Measurements from ENCODE around the gene BCL6.

Gene BCL6

GRCh38 chr3:187745201-187746058 is at the start of gene BCL6:
TSS of gene BCL6 (minus strand) at chr3:187745468. CDS start at chr3:187733693, 11,775 bp downstream.
- intact Hi-C loops (cut with DNase I) = loop anchor here (2.0 to 5.0 kb wide), 2 partner anchors 307 to 412 kb away; no protein-coding TSS in a partner anchor
- peak; percentile 86 to 98 (median 88) for DNase-seq

DNA sequence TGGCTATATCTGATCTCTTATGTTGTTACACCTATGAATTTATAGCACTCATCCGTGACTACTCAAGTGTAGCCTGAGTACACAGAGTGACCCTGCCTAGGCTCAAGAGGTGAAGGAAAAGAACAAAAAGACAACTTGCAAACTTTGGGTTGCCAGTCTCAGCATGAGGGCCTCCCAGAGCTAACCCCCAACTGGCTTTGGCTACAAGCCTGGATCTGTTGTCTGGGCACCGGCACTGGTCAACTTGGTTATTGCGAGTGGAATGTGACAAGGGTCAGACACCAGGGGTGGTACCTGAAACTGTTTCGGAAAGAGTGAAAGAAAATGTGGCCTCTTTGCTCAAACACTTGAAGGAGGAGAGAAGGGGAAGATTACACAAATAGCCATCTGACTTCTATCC is 49.5 kb upstream of the BCL6 start:
- DNase-seq = no peak
- intact Hi-C loops (cut with DNase I) = no loop called here

- DNase-seq = no peak
- intact Hi-C loops (cut with DNase I) = no loop called here
Measured at GRCh38 chr3:187793618-187794017, 48.4 kb upstream of the BCL6 start.

GRCh38 chr3:187792521-187792920 is 47.3 kb upstream of the BCL6 start:
- DNase-seq = no peak
- intact Hi-C loops (cut with DNase I) = no loop called here

GRCh38 chr3:187789872-187790271 is 44.6 kb upstream of the BCL6 start:
- intact Hi-C loops (cut with DNase I) = no loop called here
- DNase-seq = no peak

- intact Hi-C loops (cut with DNase I) = no loop called here
- DNase-seq = no peak
Measured at GRCh38 chr3:187788984-187789857, 44.0 kb upstream of the BCL6 start.

GRCh38 chr3:187783098-187783497 is 37.8 kb upstream of the BCL6 start:
- intact Hi-C loops (cut with DNase I) = no loop called here
- peak in 8 of 10 donors; percentile 15 to 90 (median 38) for DNase-seq

GRCh38 chr3:187782006-187782405 is 36.7 kb upstream of the BCL6 start:
- intact Hi-C loops (cut with DNase I) = no loop called here
- no peak for DNase-seq

- intact Hi-C loops (cut with DNase I) = no loop called here
- no peak for DNase-seq
Measured at GRCh38 chr3:187781001-187781400, 35.7 kb upstream of the BCL6 start.

DNA sequence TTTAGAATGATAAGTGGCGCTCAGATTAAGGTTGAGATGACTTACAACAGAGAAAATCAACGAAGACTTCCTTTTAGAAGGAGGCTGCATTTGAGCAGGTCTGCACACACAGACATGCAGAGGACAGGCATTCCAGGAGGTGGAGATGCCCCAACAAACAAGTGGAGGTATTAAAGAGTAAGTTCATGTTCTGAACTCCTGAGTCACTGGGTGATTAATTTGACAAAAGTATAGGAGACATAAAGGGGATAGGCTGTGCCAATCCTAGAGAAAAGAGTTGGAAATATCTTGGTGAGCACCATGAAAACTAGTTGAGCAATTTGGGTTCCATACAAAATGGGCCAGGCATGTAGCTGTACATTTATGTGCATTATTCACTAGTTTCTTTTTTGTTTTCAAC is 33.5 kb upstream of the BCL6 start:
- DNase-seq = no peak
- intact Hi-C loops (cut with DNase I) = no loop called here

DNA sequence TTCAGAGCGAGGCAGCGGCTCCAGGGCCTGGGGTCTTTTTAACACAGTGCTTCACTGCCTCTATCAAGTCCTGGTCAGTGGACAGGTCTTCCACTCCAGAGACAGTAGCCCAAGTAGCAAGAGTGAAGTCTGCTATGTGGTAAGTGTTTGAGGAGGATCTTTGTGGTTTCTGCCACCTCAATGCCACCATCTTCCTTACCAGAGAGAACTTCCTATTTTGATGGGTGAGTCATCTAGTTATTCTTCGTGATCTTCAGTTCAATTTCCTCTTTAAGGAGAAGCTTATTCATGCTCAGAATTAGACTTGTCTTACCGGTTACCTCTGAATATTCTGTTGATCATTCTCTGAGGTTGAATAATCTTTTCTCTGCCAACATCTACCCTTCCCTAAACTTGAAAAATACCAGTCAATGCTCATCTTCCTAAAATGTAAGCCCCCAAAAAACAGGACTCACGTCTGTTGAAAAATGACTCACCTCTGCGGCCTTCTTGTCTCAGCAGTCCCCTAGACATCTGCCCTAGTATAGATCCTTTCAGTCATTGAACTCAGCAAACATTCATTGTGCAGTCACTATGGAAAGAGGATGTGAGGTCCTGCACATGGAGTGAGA is 32.2 kb upstream of the BCL6 start:
- no peak for DNase-seq
- intact Hi-C loops (cut with DNase I) = no loop called here

- intact Hi-C loops (cut with DNase I) = no loop called here
- no peak for DNase-seq
Measured at GRCh38 chr3:187775549-187775948, 30.3 kb upstream of the BCL6 start.

DNA sequence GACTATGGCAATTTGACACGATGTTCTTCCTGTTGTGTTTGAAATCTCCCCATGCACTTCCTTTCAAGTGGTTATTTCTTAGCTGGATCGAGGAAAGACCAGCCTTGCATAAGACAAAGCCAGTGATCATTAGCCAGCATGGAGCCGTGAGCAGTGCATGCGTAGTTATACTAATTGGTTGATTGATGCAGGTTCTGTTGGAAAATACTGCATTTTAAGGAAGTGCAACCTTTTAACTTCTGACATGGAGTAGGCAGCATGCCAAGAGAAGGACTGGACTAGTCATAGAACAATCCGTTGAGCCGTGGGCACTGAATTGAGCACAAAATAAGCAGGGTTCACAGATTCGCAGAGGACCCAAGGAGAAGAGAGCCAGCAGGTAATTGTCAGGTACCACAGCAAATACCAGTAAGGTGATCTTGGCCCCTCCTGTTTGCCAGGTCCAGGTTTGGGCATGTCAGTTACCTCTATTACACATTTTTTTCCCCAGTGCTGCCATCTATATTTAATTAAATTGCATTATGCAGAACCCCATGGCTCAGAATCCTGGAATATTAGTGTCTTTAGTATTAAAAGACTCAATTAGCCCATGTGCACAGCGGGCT is 29.0 kb upstream of the BCL6 start:
- intact Hi-C loops (cut with DNase I) = no loop called here
- no peak for DNase-seq

- peak in 1 of 10 donors; percentile 66 for DNase-seq
- intact Hi-C loops (cut with DNase I) = no loop called here
Measured at GRCh38 chr3:187773233-187774184, 28.2 kb upstream of the BCL6 start.

- intact Hi-C loops (cut with DNase I) = no loop called here
- DNase-seq = no peak
Measured at GRCh38 chr3:187770224-187770623, 25.0 kb upstream of the BCL6 start.

- intact Hi-C loops (cut with DNase I) = no loop called here
- no peak for DNase-seq
Measured at GRCh38 chr3:187769771-187770170, 24.5 kb upstream of the BCL6 start.

GRCh38 chr3:187767266-187768012 is 22.2 kb upstream of the BCL6 start:
- no peak for DNase-seq
- intact Hi-C loops (cut with DNase I) = no loop called here

- intact Hi-C loops (cut with DNase I) = no loop called here
- no peak for DNase-seq
Measured at GRCh38 chr3:187765342-187765741, 20.1 kb upstream of the BCL6 start.

Data from posterior cingulate gyrus (tissue), 11 donors.